ENCODE results near the gene METTL15. TPM values are rescaled to one million over a fixed set of nuclear protein-coding genes. Genes with fewer than 3 reads are reported as not detected.

The METTL15 gene
- total RNA-seq, 1 experiment from 2014 or later: 31.3 TPM

DNA sequence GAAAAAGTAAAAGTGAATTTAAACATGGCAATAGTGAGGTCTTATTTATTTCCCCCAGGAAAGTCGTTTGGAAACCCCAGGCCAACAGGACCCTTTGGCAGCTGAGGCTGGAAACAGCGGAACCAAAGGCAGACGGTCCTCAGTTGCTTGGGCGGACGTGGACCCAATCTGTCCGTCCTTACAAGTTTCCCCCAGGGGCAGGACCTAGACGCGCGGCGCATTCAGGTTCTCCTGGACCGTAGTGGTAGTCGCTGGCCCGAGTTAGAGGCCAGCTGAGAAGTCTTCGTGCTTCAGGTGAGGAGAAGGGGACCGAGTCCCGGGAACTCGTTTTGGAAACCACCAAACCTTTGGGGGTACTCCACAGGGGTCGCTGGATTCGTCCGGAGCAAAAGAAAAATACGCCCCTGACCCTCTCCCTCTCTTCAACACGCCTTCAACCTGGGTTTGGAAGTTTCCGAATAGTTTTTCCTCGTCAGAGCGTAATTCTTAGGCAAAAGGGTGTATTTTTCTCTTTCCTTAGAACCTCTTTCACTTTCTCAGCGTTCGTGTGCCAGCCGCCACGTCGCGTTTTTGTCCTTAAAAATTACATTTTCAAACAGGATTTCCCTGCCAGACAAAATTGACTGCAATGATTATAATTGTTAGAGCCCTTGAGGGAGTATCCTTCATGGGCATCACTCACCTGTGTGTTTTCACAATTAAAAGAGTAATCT lies 2.1 kb downstream of the METTL15 start:
- POLR2A ChIA-PET (ENCODE audit: low non-redundant PET): no interaction called here
- CTCF ChIA-PET: no interaction called here
- H3K27ac ChIP-seq (ENCODE audit: low read depth, low read length, poor library complexity, severe bottlenecking): peak overlapping the region; percentile 86
- H3K4me1 ChIP-seq (ENCODE audit: insufficient read depth, low read length, poor library complexity, severe bottlenecking): peaks cover 36% of the 10 kb centered on the region
- intact Hi-C loops (cut with micrococcal nuclease; ENCODE audit: unreplicated experiment): no loop called here
- DNase-seq (ENCODE audit: low spot score): peak; percentile 96
- no peaks in the 10 kb centered on the region for H3K9me3 ChIP-seq (ENCODE audit: low read depth, low read length, poor library complexity, severe bottlenecking)
- H3K4me3 ChIP-seq (ENCODE audit: low read depth, low read length, poor library complexity, severe bottlenecking): peak overlapping the region; percentile 57
- TF ChIP-seq EZH2 (IDR thresholded peaks at IDR 0.05; ENCODE audit: borderline replicate concordance, low read depth, low read length, poor library complexity, severe bottlenecking): no peak
- TF ChIP-seq, protein P1, sequence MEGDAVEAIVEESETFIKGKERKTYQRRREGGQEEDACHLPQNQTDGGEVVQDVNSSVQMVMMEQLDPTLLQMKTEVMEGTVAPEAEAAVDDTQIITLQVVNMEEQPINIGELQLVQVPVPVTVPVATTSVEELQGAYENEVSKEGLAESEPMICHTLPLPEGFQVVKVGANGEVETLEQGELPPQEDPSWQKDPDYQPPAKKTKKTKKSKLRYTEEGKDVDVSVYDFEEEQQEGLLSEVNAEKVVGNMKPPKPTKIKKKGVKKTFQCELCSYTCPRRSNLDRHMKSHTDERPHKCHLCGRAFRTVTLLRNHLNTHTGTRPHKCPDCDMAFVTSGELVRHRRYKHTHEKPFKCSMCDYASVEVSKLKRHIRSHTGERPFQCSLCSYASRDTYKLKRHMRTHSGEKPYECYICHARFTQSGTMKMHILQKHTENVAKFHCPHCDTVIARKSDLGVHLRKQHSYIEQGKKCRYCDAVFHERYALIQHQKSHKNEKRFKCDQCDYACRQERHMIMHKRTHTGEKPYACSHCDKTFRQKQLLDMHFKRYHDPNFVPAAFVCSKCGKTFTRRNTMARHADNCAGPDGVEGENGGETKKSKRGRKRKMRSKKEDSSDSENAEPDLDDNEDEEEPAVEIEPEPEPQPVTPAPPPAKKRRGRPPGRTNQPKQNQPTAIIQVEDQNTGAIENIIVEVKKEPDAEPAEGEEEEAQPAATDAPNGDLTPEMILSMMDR (conservative IDR thresholded peaks at IDR 0.05; ENCODE audit: low read depth, low read length): no peak
- H3K36me3 ChIP-seq (ENCODE audit: insufficient read depth, low read length, poor library complexity, severe bottlenecking): peaks cover 7% of the 10 kb centered on the region
- BruUV-seq (replicated peaks): TSS peak; percentile 21
- no peaks in the 10 kb centered on the region for H3K27me3 ChIP-seq (replicated peaks; ENCODE audit: insufficient read depth, low read depth, low read length, poor library complexity)

GRCh38 chr11:28110821-28111200 lies 2.6 kb downstream of the METTL15 start:
- DNase-seq (ENCODE audit: low spot score): peak; percentile 41
- POLR2A ChIA-PET (ENCODE audit: low non-redundant PET): no interaction called here
- CTCF ChIA-PET: no interaction called here
- Histone ChIP-seq H3K4me1 (ENCODE audit: insufficient read depth, low read length, poor library complexity, severe bottlenecking) (peaks cover 30% of the 10 kb centered on the region), H3K4me3 (ENCODE audit: low read depth, low read length, poor library complexity, severe bottlenecking) (peak overlapping the region; percentile 57), H3K27ac (ENCODE audit: low read depth, low read length, poor library complexity, severe bottlenecking) (peak overlapping the region; percentile 86), H3K27me3 (replicated peaks; ENCODE audit: insufficient read depth, low read depth, low read length, poor library complexity) (no peaks in the 10 kb centered on the region), H3K9me3 (ENCODE audit: low read depth, low read length, poor library complexity, severe bottlenecking) (no peaks in the 10 kb centered on the region), H3K36me3 (ENCODE audit: insufficient read depth, low read length, poor library complexity, severe bottlenecking) (peaks cover 7% of the 10 kb centered on the region)
- intact Hi-C loops (cut with micrococcal nuclease; ENCODE audit: unreplicated experiment): no loop called here
- no TSS peak for BruUV-seq (replicated peaks)
- TF ChIP-seq, protein P1 (conservative IDR thresholded peaks at IDR 0.05; ENCODE audit: low read depth, low read length): no peak
- TF ChIP-seq EZH2 (IDR thresholded peaks at IDR 0.05; ENCODE audit: borderline replicate concordance, low read depth, low read length, poor library complexity, severe bottlenecking): no peak

- H3K4me1 ChIP-seq (ENCODE audit: insufficient read depth, low read length, poor library complexity, severe bottlenecking): peaks cover 18% of the 10 kb centered on the region
- H3K36me3 ChIP-seq (ENCODE audit: insufficient read depth, low read length, poor library complexity, severe bottlenecking): peaks cover 12% of the 10 kb centered on the region
- no TSS peak for BruUV-seq (replicated peaks)
- H3K27ac ChIP-seq (ENCODE audit: low read depth, low read length, poor library complexity, severe bottlenecking): no peak overlapping the region
- DNase-seq (ENCODE audit: low spot score): no peak
- ChIA-PET POLR2A (ENCODE audit: low non-redundant PET) (no interaction called here), CTCF (no interaction called here)
- no peaks in the 10 kb centered on the region for H3K27me3 ChIP-seq (replicated peaks; ENCODE audit: insufficient read depth, low read depth, low read length, poor library complexity)
- intact Hi-C loops (cut with micrococcal nuclease; ENCODE audit: unreplicated experiment): no loop called here
- TF ChIP-seq, protein P1 (conservative IDR thresholded peaks at IDR 0.05; ENCODE audit: low read depth, low read length): no peak
- TF ChIP-seq EZH2 (IDR thresholded peaks at IDR 0.05; ENCODE audit: borderline replicate concordance, low read depth, low read length, poor library complexity, severe bottlenecking): no peak
- H3K4me3 ChIP-seq (ENCODE audit: low read depth, low read length, poor library complexity, severe bottlenecking): no peak overlapping the region
- H3K9me3 ChIP-seq (ENCODE audit: low read depth, low read length, poor library complexity, severe bottlenecking): no peaks in the 10 kb centered on the region
These were observed 5.9 kb downstream of the METTL15 start for GRCh38 chr11:28114116-28114515.
